Caco-2 (cell line): ENCODE measurements around the gene SUSD1. TPM values are rescaled to one million over a fixed set of nuclear protein-coding genes. Genes with fewer than 3 reads are reported as not detected.

Experiments
- BruUV-seq: library from RNA; stranded (reverse); fragments of 400-500 nt; replicated peaks from 2 replicates; lab custom pipeline; 2021; lab: Mats Ljungman, UMichigan
- CTCF ChIA-PET: fragments of 300-600 bp; sonication (Branson Sonifier 250); formaldehyde crosslinking; loops from one replicate; lab custom pipeline; 2022; ENCODE audit warnings: antibody characterized with exemption; lab: Charles Lee
- POLR2A ChIA-PET: fragments of 300-600 bp; sonication (Branson Sonifier 250); formaldehyde crosslinking; loops from one replicate; lab custom pipeline; 2022; ENCODE audit warnings: antibody characterized with exemption; lab: Charles Lee
- DNase-seq, 2 experiments: peaks; one replicate each; pipeline versions ENCODE4 v3.0.0 to v3.0.0-alpha.2; 2020 to 2022
- H3K27me3 ChIP-seq: replicated peaks from 2 replicates; pipeline ENCODE4 v1.6.0; 2011; ENCODE audit warnings: low read length; ENCODE audit not compliant: control insufficient read depth, insufficient read depth
- H3K36me3 ChIP-seq: 2 replicates; pipeline ENCODE4 v1.5.1; 2011; ENCODE audit warnings: low read length; ENCODE audit not compliant: control insufficient read depth, insufficient read depth
- H3K4me1 ChIP-seq: fragments of 250-450 bp; sonication (Bioruptor Pico); 2 replicates; pipeline ENCODE4 v1.5.1; 2020; ENCODE audit warnings: mild to moderate bottlenecking
- H3K4me3 ChIP-seq: 2 replicates; pipeline ENCODE4 v1.5.1; 2011; ENCODE audit warnings: low read depth, mild to moderate bottlenecking, control low read depth, low read length
- H3K9me3 ChIP-seq: fragments of 250-450 bp; sonication (Bioruptor Pico); 2 replicates; pipeline ENCODE4 v1.5.1; 2020; ENCODE audit warnings: mild to moderate bottlenecking, moderate library complexity
- H3K27ac Mint-ChIP-seq: one replicate; pipeline ENCODE4 v1.8.0; 2022; ENCODE audit warnings: mixed read lengths; ENCODE audit not compliant: unreplicated experiment
- H3K27me3 Mint-ChIP-seq: one replicate; pipeline ENCODE4 v1.8.0; 2022; ENCODE audit warnings: mixed read lengths; ENCODE audit not compliant: insufficient read depth, unreplicated experiment
- H3K36me3 Mint-ChIP-seq: one replicate; pipeline ENCODE4 v1.8.0; 2022; ENCODE audit warnings: mild to moderate bottlenecking, mixed read lengths; ENCODE audit not compliant: insufficient read depth, unreplicated experiment
- H3K4me1 Mint-ChIP-seq: one replicate; pipeline ENCODE4 v1.8.0; 2022; ENCODE audit warnings: low read depth, mixed read lengths; ENCODE audit not compliant: unreplicated experiment
- H3K4me3 Mint-ChIP-seq: one replicate; pipeline ENCODE4 v1.8.0; 2022; ENCODE audit warnings: mild to moderate bottlenecking, moderate library complexity, mixed read lengths; ENCODE audit not compliant: unreplicated experiment
- H3K9me3 Mint-ChIP-seq: one replicate; pipeline ENCODE4 v1.8.0; 2022; ENCODE audit warnings: mixed read lengths; ENCODE audit not compliant: unreplicated experiment
- CTCF ChIP-seq, 2 experiments: fragments of 200-600 bp in 1 of 2; IDR thresholded peaks; 1 replicate in 1 of 2; 2 replicates in 1 of 2; pipeline versions ENCODE4 v1.5.1 to v1.8.0; 2011 to 2022; ENCODE audit warnings: antibody characterized with exemption in 1 of 2, control low read depth in 1 of 2, inconsistent platforms in 1 of 2, low read depth in 1 of 2, low read length in 1 of 2, mild to moderate bottlenecking in 1 of 2, moderate library complexity in 1 of 2; ENCODE audit not compliant: insufficient read depth in 1 of 2, severe bottlenecking in 1 of 2, unreplicated experiment in 1 of 2
- intact Hi-C: fragments of 100-400 bp; cut with micrococcal nuclease; formaldehyde crosslinking; loops from one replicate; pipeline ENCODE4 v1.10.0; 2022; ENCODE audit not compliant: unreplicated experiment
- total RNA-seq: library from RNA; stranded (reverse); gene quantifications from 2 replicates; pipeline ENCODE4 v1.2.3, GENCODE V29; 2022

SUSD1 gene
- total RNA-seq, 1 experiment from 2014 or later: 53.4 TPM

DNA sequence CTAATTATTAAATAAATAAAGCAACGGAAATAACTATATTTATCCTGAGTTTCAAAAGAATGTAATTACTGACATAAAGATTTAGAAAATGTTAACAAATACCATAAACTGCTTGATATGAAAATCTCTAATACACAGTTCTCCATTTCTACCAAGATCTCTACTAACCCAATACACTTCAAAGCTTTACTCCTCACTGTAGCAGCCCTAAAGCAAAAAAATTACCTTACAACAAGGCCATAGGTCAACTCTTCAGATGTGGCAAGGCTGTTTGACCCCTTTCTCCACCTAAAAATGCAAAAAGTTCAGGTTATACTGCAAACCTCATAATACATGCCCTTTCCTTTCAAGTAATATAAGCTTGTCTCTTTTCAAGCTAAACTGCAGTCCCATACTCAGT is 181.8 kb downstream of the SUSD1 start:
- H3K4me3 ChIP-seq: no peak overlapping the region
- Mint-ChIP-seq H3K27ac (peak overlapping the region; percentile 44), H3K27me3 (no peaks in the 10 kb centered on the region), H3K9me3 (no peaks in the 10 kb centered on the region), H3K4me3 (no peak overlapping the region), H3K4me1 (peaks cover 12% of the 10 kb centered on the region), H3K36me3 (no peaks in the 10 kb centered on the region)
- CTCF ChIA-PET: no interaction called here
- peaks cover 9% of the 10 kb centered on the region; the same call in 1 of the 2 replicates for H3K9me3 ChIP-seq
- POLR2A ChIA-PET: interaction anchor here (0.6 to 0.8 kb wide), 2 partner anchors 115 to 170 kb away, joined by 3 to 10 read pairs; no protein-coding TSS in a partner anchor
- peaks cover 21% of the 10 kb centered on the region for H3K4me1 ChIP-seq
- no peak for DNase-seq
- H3K27me3 ChIP-seq: no peaks in the 10 kb centered on the region
- H3K36me3 ChIP-seq: no peaks in the 10 kb centered on the region
- intact Hi-C loops: no loop called here
- BruUV-seq: no TSS peak
- no peak for TF ChIP-seq CTCF (IDR thresholded peaks at IDR 0.05; ENCODE audit: insufficient read depth in 1 of 2, low read depth in 1 of 2, low read length in 1 of 2, severe bottlenecking in 1 of 2, unreplicated experiment in 1 of 2)

DNA sequence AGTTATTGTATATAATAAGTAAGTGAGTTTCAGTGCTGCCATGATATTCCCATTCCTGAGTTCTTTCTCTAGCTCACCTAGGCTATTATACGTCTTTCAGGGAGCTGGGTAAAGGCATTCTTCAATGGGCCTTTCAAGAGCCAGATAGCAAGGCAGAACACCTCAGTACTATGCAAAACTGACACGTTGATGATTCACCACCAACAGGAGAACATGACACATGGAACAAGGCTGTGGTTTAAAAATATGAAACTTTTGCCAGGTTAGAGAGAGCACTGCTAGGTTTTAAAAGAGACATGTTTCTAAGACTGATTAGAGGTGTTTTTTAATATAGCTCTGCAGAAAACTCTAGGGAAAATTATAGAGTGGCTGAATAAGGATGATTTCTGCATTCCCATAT is 182.6 kb downstream of the SUSD1 start:
- BruUV-seq: no TSS peak
- Histone ChIP-seq H3K27me3 (no peaks in the 10 kb centered on the region), H3K4me1 (peaks cover 21% of the 10 kb centered on the region), H3K4me3 (no peak overlapping the region), H3K9me3 (peaks cover 9% of the 10 kb centered on the region; the same call in 1 of the 2 replicates), H3K36me3 (no peaks in the 10 kb centered on the region)
- H3K27me3 Mint-ChIP-seq: no peaks in the 10 kb centered on the region
- intact Hi-C loops: no loop called here
- no peak overlapping the region for H3K4me3 Mint-ChIP-seq
- no peak for TF ChIP-seq CTCF (IDR thresholded peaks at IDR 0.05; ENCODE audit: insufficient read depth in 1 of 2, low read depth in 1 of 2, low read length in 1 of 2, severe bottlenecking in 1 of 2, unreplicated experiment in 1 of 2)
- no peaks in the 10 kb centered on the region for H3K36me3 Mint-ChIP-seq
- ChIA-PET CTCF (no interaction called here), POLR2A (no interaction called here)
- no peak for DNase-seq
- H3K9me3 Mint-ChIP-seq: no peaks in the 10 kb centered on the region
- peaks cover 12% of the 10 kb centered on the region for H3K4me1 Mint-ChIP-seq
- H3K27ac Mint-ChIP-seq: no peak overlapping the region

GRCh38 chr9:111991179-111991578 is 183.9 kb downstream of the SUSD1 start:
- Mint-ChIP-seq H3K27ac (no peak overlapping the region), H3K27me3 (no peaks in the 10 kb centered on the region), H3K4me3 (no peak overlapping the region), H3K4me1 (peaks cover 12% of the 10 kb centered on the region), H3K36me3 (no peaks in the 10 kb centered on the region), H3K9me3 (no peaks in the 10 kb centered on the region)
- peaks cover 21% of the 10 kb centered on the region for H3K4me1 ChIP-seq
- no peaks in the 10 kb centered on the region for H3K36me3 ChIP-seq
- intact Hi-C loops: no loop called here
- POLR2A ChIA-PET: no interaction called here
- CTCF ChIA-PET: no interaction called here
- no TSS peak for BruUV-seq
- TF ChIP-seq CTCF (IDR thresholded peaks at IDR 0.05; ENCODE audit: insufficient read depth in 1 of 2, low read depth in 1 of 2, low read length in 1 of 2, severe bottlenecking in 1 of 2, unreplicated experiment in 1 of 2): no peak
- H3K4me3 ChIP-seq: no peak overlapping the region
- no peak for DNase-seq
- H3K9me3 ChIP-seq: peaks cover 9% of the 10 kb centered on the region; the same call in 1 of the 2 replicates
- no peaks in the 10 kb centered on the region for H3K27me3 ChIP-seq

Other genes starting within 250 kb of the SUSD1 start
- gene PTBP3, start 158.3 kb upstream of the SUSD1 start, total RNA-seq: 172 and 190 TPM in 2 replicates
- gene HSDL2, start 204.8 kb upstream of the SUSD1 start, total RNA-seq: 122 and 134 TPM in 2 replicates